Cardiac fibroblast (primary cell): Measurements from ENCODE around the gene USP31.
A peak's percentile ranks its signal among the peaks of the same experiment; 100 is the strongest.

ENCODE experiments used
- DNase-seq, 2 donors: peaks; one replicate each; pipeline versions ENCODE4 v3.0.0 to v3.0.0-alpha.2; 2010; ENCODE audit warnings: low read depth in 2 of 2
- H3K4me3 ChIP-seq, 2 donors: replicated peaks in 1 of 2; 1 replicate in 1 of 2; 2 replicates in 1 of 2; pipeline ENCODE4 v1.5.1; 2011; ENCODE audit warnings: low read depth in 2 of 2, low read length in 2 of 2, mild to moderate bottlenecking in 2 of 2, moderate library complexity in 1 of 2
- CTCF ChIP-seq: IDR thresholded peaks from one replicate; pipeline ENCODE4 v1.5.1; 2011; ENCODE audit warnings: low read depth, mild to moderate bottlenecking, low read length, inconsistent platforms

Gene USP31

GRCh38 chr16:23052908-23053580 is 96.2 kb downstream of the USP31 start:
- no peak for DNase-seq
- no peak for TF ChIP-seq CTCF
- H3K4me3 ChIP-seq: no peak overlapping the region

- H3K4me3 ChIP-seq: no peak overlapping the region
- no peak for DNase-seq
- TF ChIP-seq CTCF: no peak
Observed at GRCh38 chr16:23052221-23052620, 97.0 kb downstream of the USP31 start.

GRCh38 chr16:23051587-23051986 is 97.7 kb downstream of the USP31 start:
- no peak overlapping the region for H3K4me3 ChIP-seq
- no peak for TF ChIP-seq CTCF
- DNase-seq: no peak

- TF ChIP-seq CTCF: no peak
- H3K4me3 ChIP-seq: no peak overlapping the region
- no peak for DNase-seq
Observed at GRCh38 chr16:23048164-23048563, 101.1 kb downstream of the USP31 start.

- H3K4me3 ChIP-seq: no peak overlapping the region
- no peak for DNase-seq
- no peak for TF ChIP-seq CTCF
Observed at GRCh38 chr16:23045025-23045424, 104.2 kb downstream of the USP31 start.

- H3K4me3 ChIP-seq: no peak overlapping the region
- TF ChIP-seq CTCF: no peak
- peak in 1 of 2 donors; percentile 3 for DNase-seq
Observed at GRCh38 chr16:23040246-23040645, 109.0 kb downstream of the USP31 start.

GRCh38 chr16:23039118-23039517 is 110.1 kb downstream of the USP31 start:
- no peak overlapping the region for H3K4me3 ChIP-seq
- no peak for TF ChIP-seq CTCF
- DNase-seq: no peak
